Subcutaneous adipose tissue (tissue), 4 donors: ENCODE data around the gene TEX38. TPM values are rescaled to one million over a fixed set of nuclear protein-coding genes. Genes with fewer than 3 reads are reported as not detected.

Experiments
- CTCF ChIP-seq: fragments of 450-650 bp; IDR thresholded peaks from one replicate; pipeline ENCODE4 v1.5.1; 2016; ENCODE audit warnings: low read depth, mild to moderate bottlenecking, control low read depth, antibody characterized with exemption, moderate library complexity
- total RNA-seq, 4 donors: library from RNA; depleted of rRNA; stranded (reverse); fragments of >200 nt; gene quantifications; one replicate each; pipeline ENCODE4 v1.1.0, GENCODE V29; 2016

The TEX38 gene
- total RNA-seq, 4 donors from 2014 or later: not detected

GRCh38 chr1:46708121-46708520, 36.5 kb downstream of the TEX38 start:
- no peak for TF ChIP-seq CTCF

- TF ChIP-seq CTCF: no peak
These were observed 43.3 kb downstream of the TEX38 start for GRCh38 chr1:46714976-46715375.

GRCh38 chr1:46717654-46718053, 46.0 kb downstream of the TEX38 start:
- no peak for TF ChIP-seq CTCF

GRCh38 chr1:46718340-46718726, 46.7 kb downstream of the TEX38 start:
- no peak for TF ChIP-seq CTCF

GRCh38 chr1:46718727-46719622, 47.3 kb downstream of the TEX38 start, which contains the start of gene EFCAB14:
TSS of gene EFCAB14 (minus strand) at chr1:46719114. CDS start at chr1:46718087, 1,027 bp downstream.
- no peak for TF ChIP-seq CTCF

- TF ChIP-seq CTCF: no peak
These were observed 48.0 kb downstream of the TEX38 start for GRCh38 chr1:46719689-46720088.

- TF ChIP-seq CTCF: no peak
These were observed 49.5 kb downstream of the TEX38 start for GRCh38 chr1:46721204-46721603.
